GM19324 (cell line): ENCODE measurements around the gene CTBP2.

Experiments used
- ATAC-seq: cut with Tn5 transposase; IDR thresholded peaks from one replicate; pipeline ENCODE4 v1.9.1; 2021; ENCODE audit warnings: mild to moderate bottlenecking, moderate library complexity; ENCODE audit not compliant: unreplicated experiment, low FRiP score

CTBP2 gene

GRCh38 chr10:125159932-125160855 is at the start of gene CTBP2:
Gene CTBP2, minus strand, starts transcription at chr10:125160563.
- ATAC-seq: no peak

- no peak for ATAC-seq
Observed at GRCh38 chr10:125209591-125210355, 49.4 kb upstream of the CTBP2 start.

GRCh38 chr10:125208854-125209565 is 48.6 kb upstream of the CTBP2 start:
- no peak for ATAC-seq

- no peak for ATAC-seq
Observed at GRCh38 chr10:125206623-125207022, 46.3 kb upstream of the CTBP2 start.

- no peak for ATAC-seq
Observed at GRCh38 chr10:125205431-125205830, 45.1 kb upstream of the CTBP2 start.

GRCh38 chr10:125204400-125204799 is 44.0 kb upstream of the CTBP2 start:
- no peak for ATAC-seq

GRCh38 chr10:125203186-125203800 is 42.9 kb upstream of the CTBP2 start:
- no peak for ATAC-seq

- no peak for ATAC-seq
Observed at GRCh38 chr10:125201791-125202622, 41.6 kb upstream of the CTBP2 start.

GRCh38 chr10:125201108-125201524 is 40.8 kb upstream of the CTBP2 start:
- ATAC-seq: peak; percentile 45

- no peak for ATAC-seq
Observed at GRCh38 chr10:125200396-125200795, 40.0 kb upstream of the CTBP2 start.

- no peak for ATAC-seq
Observed at GRCh38 chr10:125199270-125199669, 38.9 kb upstream of the CTBP2 start.

- ATAC-seq: no peak
Observed at GRCh38 chr10:125194814-125195213, 34.5 kb upstream of the CTBP2 start.

- no peak for ATAC-seq
Observed at GRCh38 chr10:125193306-125193877, 33.0 kb upstream of the CTBP2 start.

- ATAC-seq: no peak
Observed at GRCh38 chr10:125192620-125193019, 32.3 kb upstream of the CTBP2 start.

GRCh38 chr10:125192005-125192404 is 31.6 kb upstream of the CTBP2 start:
- ATAC-seq: no peak

GRCh38 chr10:125190946-125191345 is 30.6 kb upstream of the CTBP2 start:
- ATAC-seq: no peak

- no peak for ATAC-seq
Observed at GRCh38 chr10:125190414-125190813, 30.1 kb upstream of the CTBP2 start.

GRCh38 chr10:125189162-125189561 is 28.8 kb upstream of the CTBP2 start:
- no peak for ATAC-seq
